Measurements from ENCODE around the gene LAMA3.

Gene LAMA3

DNA sequence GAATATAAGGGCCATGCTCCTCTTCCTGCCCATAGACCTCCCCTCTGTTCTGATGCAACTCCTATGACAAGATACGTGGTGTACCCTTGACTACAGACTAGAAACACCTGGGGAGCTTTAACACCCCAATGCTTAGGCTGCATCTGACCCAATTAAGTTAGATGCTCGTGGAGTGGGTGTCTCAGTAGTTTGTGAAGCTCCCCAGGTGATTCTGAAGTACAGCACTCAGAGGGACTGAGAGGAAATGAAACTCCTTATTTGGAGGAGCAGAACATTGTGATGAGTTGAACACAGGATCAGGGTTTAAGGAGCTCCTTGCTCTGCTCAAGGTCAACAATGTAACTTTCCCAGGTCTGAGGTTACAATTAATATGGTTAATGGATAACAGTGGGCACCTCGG is 245.0 kb downstream of the LAMA3 start:
- no peak for DNase-seq (ENCODE audit: low read depth)
- H3K4me3 ChIP-seq (ENCODE audit: low read depth, low read length): no peak overlapping the region
- TF ChIP-seq, protein P1, sequence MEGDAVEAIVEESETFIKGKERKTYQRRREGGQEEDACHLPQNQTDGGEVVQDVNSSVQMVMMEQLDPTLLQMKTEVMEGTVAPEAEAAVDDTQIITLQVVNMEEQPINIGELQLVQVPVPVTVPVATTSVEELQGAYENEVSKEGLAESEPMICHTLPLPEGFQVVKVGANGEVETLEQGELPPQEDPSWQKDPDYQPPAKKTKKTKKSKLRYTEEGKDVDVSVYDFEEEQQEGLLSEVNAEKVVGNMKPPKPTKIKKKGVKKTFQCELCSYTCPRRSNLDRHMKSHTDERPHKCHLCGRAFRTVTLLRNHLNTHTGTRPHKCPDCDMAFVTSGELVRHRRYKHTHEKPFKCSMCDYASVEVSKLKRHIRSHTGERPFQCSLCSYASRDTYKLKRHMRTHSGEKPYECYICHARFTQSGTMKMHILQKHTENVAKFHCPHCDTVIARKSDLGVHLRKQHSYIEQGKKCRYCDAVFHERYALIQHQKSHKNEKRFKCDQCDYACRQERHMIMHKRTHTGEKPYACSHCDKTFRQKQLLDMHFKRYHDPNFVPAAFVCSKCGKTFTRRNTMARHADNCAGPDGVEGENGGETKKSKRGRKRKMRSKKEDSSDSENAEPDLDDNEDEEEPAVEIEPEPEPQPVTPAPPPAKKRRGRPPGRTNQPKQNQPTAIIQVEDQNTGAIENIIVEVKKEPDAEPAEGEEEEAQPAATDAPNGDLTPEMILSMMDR (IDR thresholded peaks at IDR 0.05; ENCODE audit: low read depth, low read length, missing control alignments): no peak

- TF ChIP-seq, protein P1 (IDR thresholded peaks at IDR 0.05; ENCODE audit: low read depth, low read length, missing control alignments): no peak
- H3K4me3 ChIP-seq (ENCODE audit: low read depth, low read length): no peak overlapping the region
- DNase-seq (ENCODE audit: low read depth): no peak
These were observed 245.6 kb downstream of the LAMA3 start for GRCh38 chr18:23934863-23935262.

DNA sequence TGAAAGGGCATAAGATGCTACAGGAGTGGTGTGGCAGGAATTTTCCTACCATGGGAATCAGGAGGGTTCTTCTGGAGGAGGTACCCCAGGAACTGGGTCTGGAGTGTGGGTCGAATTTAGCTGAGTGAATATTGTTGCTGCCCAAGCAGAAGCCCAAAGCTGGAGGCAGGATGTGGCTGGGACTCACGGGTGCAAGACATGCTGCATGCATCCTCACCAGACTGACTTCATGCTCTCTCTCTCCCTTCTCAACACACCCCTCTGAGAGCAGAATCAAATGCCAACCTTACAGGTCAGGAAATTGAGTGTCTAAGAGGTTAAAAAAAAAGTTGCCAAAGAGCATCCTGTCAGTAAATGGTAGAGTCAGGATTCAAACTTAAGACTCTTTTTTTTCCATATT is 246.6 kb downstream of the LAMA3 start:
- TF ChIP-seq, protein P1 (IDR thresholded peaks at IDR 0.05; ENCODE audit: low read depth, low read length, missing control alignments): no peak
- DNase-seq (ENCODE audit: low read depth): no peak
- no peak overlapping the region for H3K4me3 ChIP-seq (ENCODE audit: low read depth, low read length)

GRCh38 chr18:23936381-23936958 is 247.2 kb downstream of the LAMA3 start:
- TF ChIP-seq, protein P1 (IDR thresholded peaks at IDR 0.05; ENCODE audit: low read depth, low read length, missing control alignments): no peak
- H3K4me3 ChIP-seq (ENCODE audit: low read depth, low read length): no peak overlapping the region
- DNase-seq (ENCODE audit: low read depth): no peak

GRCh38 chr18:23938043-23938756 is 248.9 kb downstream of the LAMA3 start:
- no peak overlapping the region for H3K4me3 ChIP-seq (ENCODE audit: low read depth, low read length)
- DNase-seq (ENCODE audit: low read depth): no peak
- TF ChIP-seq, protein P1 (IDR thresholded peaks at IDR 0.05; ENCODE audit: low read depth, low read length, missing control alignments): no peak

- DNase-seq (ENCODE audit: low read depth): no peak
- no peak overlapping the region for H3K4me3 ChIP-seq (ENCODE audit: low read depth, low read length)
- TF ChIP-seq, protein P1 (IDR thresholded peaks at IDR 0.05; ENCODE audit: low read depth, low read length, missing control alignments): no peak
These were observed 249.7 kb downstream of the LAMA3 start for GRCh38 chr18:23938901-23939341.

DNA sequence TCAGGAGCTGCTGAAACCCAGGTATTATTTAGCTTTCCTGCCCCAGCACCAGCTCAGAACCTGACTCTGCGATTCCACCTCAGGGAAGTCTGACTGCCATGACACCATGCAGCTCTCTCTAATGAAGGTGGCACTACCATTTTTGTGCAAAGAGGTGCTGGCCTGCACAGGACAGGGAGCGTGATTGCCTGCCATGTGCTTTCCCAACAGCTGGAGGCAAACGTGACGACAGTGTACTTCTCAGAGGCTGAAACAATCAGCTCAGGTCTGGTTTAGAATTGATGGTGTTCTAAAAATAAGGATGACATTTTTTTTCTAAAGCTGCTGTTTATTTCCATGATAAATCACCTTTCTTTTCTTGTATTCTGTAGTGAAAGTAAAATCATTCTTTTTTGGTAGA is 250.1 kb downstream of the LAMA3 start:
- TF ChIP-seq, protein P1 (IDR thresholded peaks at IDR 0.05; ENCODE audit: low read depth, low read length, missing control alignments): no peak
- no peak overlapping the region for H3K4me3 ChIP-seq (ENCODE audit: low read depth, low read length)
- no peak for DNase-seq (ENCODE audit: low read depth)
